ENCODE results near the gene METTL24. TPM values are rescaled to one million over a fixed set of nuclear protein-coding genes. Genes with fewer than 3 reads are reported as not detected.
"Not testable (repeated sequence)": the region's sequence is repeated elsewhere in the genome, so short reads cannot be mapped to it uniquely, and the experiment has no call there.

METTL24 gene
- total RNA-seq, 4 donors from 2014 or later = 2.6 to 12.6 (median 4.0) TPM

DNA sequence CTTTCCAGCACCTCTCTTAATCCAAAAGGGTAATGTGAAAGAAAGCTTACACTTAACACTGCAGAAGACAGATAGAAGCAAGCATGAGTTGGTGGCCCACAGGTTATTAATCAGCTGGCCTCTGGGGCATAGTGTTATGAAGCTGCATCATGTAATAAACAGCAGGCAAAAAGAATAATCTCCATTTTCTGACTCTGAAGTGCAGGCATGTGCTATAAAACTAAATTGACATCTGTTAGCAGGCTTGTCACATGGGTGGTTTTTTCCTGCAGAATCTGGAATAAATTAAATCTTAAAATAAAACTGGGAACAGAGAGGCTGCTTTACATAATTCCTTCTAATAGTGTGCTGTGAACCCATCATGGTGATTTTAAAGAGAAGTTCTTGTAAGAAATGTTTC lies 73.3 kb downstream of the METTL24 start:
- H3K4me1 ChIP-seq = peaks cover 22 to 29% of the 10 kb centered on the region in 2 donors
- H3K4me3 ChIP-seq (replicated peaks in 1 of 3) = no peak overlapping the region
- H3K36me3 ChIP-seq = no peaks in the 10 kb centered on the region
- H3K27ac ChIP-seq = peak overlapping the region; percentile 7 to 59 (median 54)
- TF ChIP-seq POLR2A (IDR thresholded peaks at IDR 0.05) = no peak
- TF ChIP-seq, protein P1, sequence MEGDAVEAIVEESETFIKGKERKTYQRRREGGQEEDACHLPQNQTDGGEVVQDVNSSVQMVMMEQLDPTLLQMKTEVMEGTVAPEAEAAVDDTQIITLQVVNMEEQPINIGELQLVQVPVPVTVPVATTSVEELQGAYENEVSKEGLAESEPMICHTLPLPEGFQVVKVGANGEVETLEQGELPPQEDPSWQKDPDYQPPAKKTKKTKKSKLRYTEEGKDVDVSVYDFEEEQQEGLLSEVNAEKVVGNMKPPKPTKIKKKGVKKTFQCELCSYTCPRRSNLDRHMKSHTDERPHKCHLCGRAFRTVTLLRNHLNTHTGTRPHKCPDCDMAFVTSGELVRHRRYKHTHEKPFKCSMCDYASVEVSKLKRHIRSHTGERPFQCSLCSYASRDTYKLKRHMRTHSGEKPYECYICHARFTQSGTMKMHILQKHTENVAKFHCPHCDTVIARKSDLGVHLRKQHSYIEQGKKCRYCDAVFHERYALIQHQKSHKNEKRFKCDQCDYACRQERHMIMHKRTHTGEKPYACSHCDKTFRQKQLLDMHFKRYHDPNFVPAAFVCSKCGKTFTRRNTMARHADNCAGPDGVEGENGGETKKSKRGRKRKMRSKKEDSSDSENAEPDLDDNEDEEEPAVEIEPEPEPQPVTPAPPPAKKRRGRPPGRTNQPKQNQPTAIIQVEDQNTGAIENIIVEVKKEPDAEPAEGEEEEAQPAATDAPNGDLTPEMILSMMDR (IDR thresholded peaks at IDR 0.05) = no peak
- no peaks in the 10 kb centered on the region for H3K9me3 ChIP-seq
- intact Hi-C loops (cut with DNase I) = no loop called here
- no peak for DNase-seq
- no peaks in the 10 kb centered on the region for H3K27me3 ChIP-seq

DNA sequence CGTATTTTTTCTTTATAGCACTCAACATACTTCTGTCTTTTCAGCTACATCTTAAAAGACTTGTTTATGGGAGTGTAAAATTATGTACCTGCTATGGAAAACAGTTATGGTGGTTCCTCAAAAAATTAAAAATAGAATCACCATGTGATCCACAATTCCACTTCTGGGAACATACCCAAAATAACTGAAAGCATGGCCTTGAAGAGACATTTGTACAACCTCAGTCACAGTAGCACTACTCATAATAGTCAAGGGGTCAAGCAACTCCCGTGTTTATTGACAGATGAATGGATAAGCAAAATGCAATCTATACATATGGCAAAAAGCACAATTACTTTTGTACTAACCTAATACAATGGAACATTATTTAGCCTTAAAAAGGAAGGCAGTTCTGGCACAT lies 74.5 kb downstream of the METTL24 start:
- intact Hi-C loops (cut with DNase I) = no loop called here

DNA sequence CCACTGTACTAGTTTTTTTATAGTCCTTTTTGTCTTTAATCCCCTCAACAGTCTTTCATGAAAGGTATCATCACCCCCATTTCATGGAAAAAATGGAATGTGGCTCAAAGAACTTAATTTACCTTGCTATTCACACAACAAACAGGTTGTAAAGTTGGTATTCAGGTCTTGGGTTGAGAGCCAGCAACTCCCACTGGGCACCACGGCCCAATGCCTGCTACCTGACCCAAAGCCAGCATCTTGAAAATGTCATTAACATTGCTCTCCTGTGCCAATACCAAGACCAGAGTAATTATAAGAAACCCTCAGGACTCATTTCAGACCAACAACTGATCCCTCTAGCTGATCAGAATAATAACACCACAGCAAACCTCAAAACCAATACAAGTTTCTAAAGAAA lies 75.7 kb downstream of the METTL24 start:
- 56% methylated on average over 1 of the region's 1 CpG; no CpG with 5 or more reads in 1 of the 2 donors for WGBS, 2 donors
- intact Hi-C loops (cut with DNase I) = no loop called here
- Histone ChIP-seq H3K27ac (no peak overlapping the region), H3K27me3 (no peaks in the 10 kb centered on the region), H3K9me3 (no peaks in the 10 kb centered on the region), H3K36me3 (no peaks in the 10 kb centered on the region), H3K4me3 (replicated peaks in 1 of 3) (no peak overlapping the region), H3K4me1 (peaks cover 22 to 29% of the 10 kb centered on the region in 2 donors)
- TF ChIP-seq POLR2A (IDR thresholded peaks at IDR 0.05) = no peak
- TF ChIP-seq, protein P1 (IDR thresholded peaks at IDR 0.05) = no peak
- peak; percentile 50 to 70 for DNase-seq

More for the DNA sequence above, 74.5 kb downstream of the METTL24 start:
- no peak overlapping the region for H3K27ac ChIP-seq
- TF ChIP-seq POLR2A (IDR thresholded peaks at IDR 0.05) = no peak
- TF ChIP-seq, protein P1 (IDR thresholded peaks at IDR 0.05) = no peak
- H3K27me3 ChIP-seq = no peaks in the 10 kb centered on the region
- no peaks in the 10 kb centered on the region for H3K9me3 ChIP-seq
- WGBS, 2 donors = 79 to 81% methylated on average over 2 of the region's 2 CpGs
- H3K4me1 ChIP-seq = peaks cover 22 to 29% of the 10 kb centered on the region in 2 donors
- H3K4me3 ChIP-seq (replicated peaks in 1 of 3) = no peak overlapping the region
- no peaks in the 10 kb centered on the region for H3K36me3 ChIP-seq
- DNase-seq = no peak

DNA sequence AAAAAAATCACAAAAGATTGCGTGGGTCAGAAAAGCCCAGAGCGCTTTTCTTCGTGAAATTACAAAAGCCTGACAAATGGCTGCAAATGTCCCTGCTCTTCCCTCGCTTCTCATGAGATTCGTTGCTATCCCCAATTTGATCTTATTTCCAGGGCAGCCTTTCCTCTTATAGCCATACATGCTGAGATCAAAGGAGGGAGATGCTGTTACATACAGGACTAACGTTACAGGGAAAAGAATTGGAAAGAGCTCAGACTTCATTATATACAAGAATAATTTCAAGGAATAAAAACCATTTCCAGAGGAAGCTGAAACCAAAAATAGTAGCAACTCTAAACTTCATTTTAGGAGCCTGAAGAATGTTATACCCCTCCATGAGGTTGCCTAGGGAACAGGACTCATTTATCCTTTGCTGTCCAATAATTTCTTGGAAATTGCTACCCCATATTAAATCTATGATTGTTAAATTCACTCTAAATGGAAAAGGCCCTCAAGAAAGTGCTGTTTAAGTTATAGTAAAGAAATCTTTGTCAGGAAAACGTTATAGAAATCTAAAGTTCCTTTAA lies 81.0 kb downstream of the METTL24 start:
- no peaks in the 10 kb centered on the region for H3K4me1 ChIP-seq
- WGBS, 2 donors = 66 to 71% methylated on average over 7 of the region's 7 CpGs
- no peaks in the 10 kb centered on the region for H3K9me3 ChIP-seq
- TF ChIP-seq, protein P1 (IDR thresholded peaks at IDR 0.05) = no peak
- TF ChIP-seq POLR2A (IDR thresholded peaks at IDR 0.05) = no peak
- H3K27me3 ChIP-seq = no peaks in the 10 kb centered on the region
- no peaks in the 10 kb centered on the region for H3K36me3 ChIP-seq
- no peak overlapping the region for H3K4me3 ChIP-seq (replicated peaks in 1 of 3)
- intact Hi-C loops (cut with DNase I) = no loop called here
- DNase-seq = no peak
- H3K27ac ChIP-seq = no peak overlapping the region

DNA sequence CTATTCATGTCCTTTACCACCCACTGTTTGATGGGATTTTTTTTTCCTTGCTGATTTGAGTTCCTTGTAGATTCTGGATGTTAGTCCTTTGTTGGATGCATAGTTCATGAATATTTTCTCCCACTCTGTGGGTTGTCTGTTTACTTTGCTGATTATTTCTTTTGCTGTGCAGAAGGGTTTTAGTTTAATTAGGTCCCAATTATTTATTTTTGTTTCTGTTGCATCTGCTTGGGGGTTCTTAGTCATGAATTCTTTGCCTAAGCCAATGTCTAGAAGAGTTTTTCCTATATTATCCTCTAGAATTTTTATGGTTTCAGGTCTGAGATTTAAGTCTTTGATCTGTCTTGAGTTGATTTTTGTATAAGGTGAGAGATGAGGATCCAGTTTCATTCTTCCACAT lies 85.4 kb downstream of the METTL24 start:
- H3K9me3 ChIP-seq; H3K4me1 ChIP-seq; H3K27me3 ChIP-seq; H3K36me3 ChIP-seq; H3K27ac ChIP-seq; H3K4me3 ChIP-seq (replicated peaks in 1 of 3); intact Hi-C loops (cut with DNase I); DNase-seq: not testable (repeated sequence)

DNA sequence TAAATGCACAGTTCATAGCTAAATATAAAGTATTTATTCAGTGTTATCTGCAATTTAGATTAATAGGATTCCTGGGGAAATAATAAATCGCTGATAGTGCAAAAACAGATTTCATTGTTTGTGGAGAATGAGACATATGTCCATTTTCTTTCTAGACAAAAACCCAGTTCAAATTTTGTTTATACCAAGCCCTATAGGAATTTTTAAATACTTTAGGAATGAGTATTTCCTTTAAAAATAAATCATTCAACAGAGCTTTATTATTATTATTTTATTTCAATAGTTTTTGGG lies 86.5 kb downstream of the METTL24 start:
- Histone ChIP-seq H3K4me3 (replicated peaks in 1 of 3) (no peak overlapping the region), H3K27ac (no peak overlapping the region), H3K9me3 (no peaks in the 10 kb centered on the region), H3K4me1 (no peaks in the 10 kb centered on the region), H3K27me3 (no peaks in the 10 kb centered on the region), H3K36me3 (no peaks in the 10 kb centered on the region)
- intact Hi-C loops (cut with DNase I) = no loop called here
- DNase-seq = no peak
- TF ChIP-seq, protein P1 (IDR thresholded peaks at IDR 0.05) = no peak
- no peak for TF ChIP-seq POLR2A (IDR thresholded peaks at IDR 0.05)
- 94 to 95% methylated on average over 1 of the region's 1 CpG for WGBS, 2 donors
